KBM-7 (cell line): ENCODE measurements around the gene LRP1.

ENCODE experiments used
- DNase-seq: peaks from one replicate; pipeline ENCODE4 v3.0.0-alpha.2; 2015
- in situ Hi-C: fragments of 300-500 bp; cut with MboI; formaldehyde crosslinking; loops from 2 replicates; pipeline ENCODE4 v1.14.3; 2020; ENCODE audit warnings: low sequenced_read_pairs, low pct_unique_long_range_greater_than_20kb, mixed read lengths

LRP1 gene

GRCh38 chr12:57127726-57128518 lies at the start of gene LRP1:
Gene LRP1, plus strand, starts transcription at chr12:57128483. Its CDS starts 482 bp downstream, at chr12:57128965.
- in situ Hi-C loops = no loop called here
- DNase-seq = peak; percentile 61

- peak; percentile 100 for DNase-seq
- in situ Hi-C loops = no loop called here
These were observed 49.5 kb upstream of the LRP1 start, which contains the start of gene NEMP1 for GRCh38 chr12:57078519-57079404. Gene NEMP1, minus strand, starts transcription at chr12:57078791. Its CDS starts 46 bp downstream, at chr12:57078745.

- DNase-seq = no peak
- in situ Hi-C loops = no loop called here
These were observed 48.5 kb upstream of the LRP1 start for GRCh38 chr12:57079821-57080220.

- in situ Hi-C loops = no loop called here
- no peak for DNase-seq
These were observed 47.4 kb upstream of the LRP1 start for GRCh38 chr12:57080855-57081254.

- in situ Hi-C loops = no loop called here
- DNase-seq = peak; percentile 75
These were observed 42.2 kb upstream of the LRP1 start for GRCh38 chr12:57085999-57086492.

GRCh38 chr12:57086493-57087009 lies 41.7 kb upstream of the LRP1 start:
- in situ Hi-C loops = no loop called here

GRCh38 chr12:57087010-57087690 lies 41.1 kb upstream of the LRP1 start:
- in situ Hi-C loops = no loop called here
- DNase-seq = peak; percentile 65

More at GRCh38 chr12:57086493-57087009, 41.7 kb upstream of the LRP1 start:
- peak; percentile 75 for DNase-seq

GRCh38 chr12:57087691-57088353 lies 40.5 kb upstream of the LRP1 start:
- DNase-seq = peak; percentile 88
- in situ Hi-C loops = no loop called here

- peak; percentile 94 for DNase-seq
- in situ Hi-C loops = no loop called here
These were observed 39.7 kb upstream of the LRP1 start, which contains the start of gene NAB2 for GRCh38 chr12:57088354-57089270. Gene NAB2, plus strand, starts transcription at chr12:57089114. Its CDS starts 158 bp downstream, at chr12:57089272.

GRCh38 chr12:57089271-57090245 lies 38.7 kb upstream of the LRP1 start:
- DNase-seq = peak; percentile 88
- in situ Hi-C loops = no loop called here

- in situ Hi-C loops = no loop called here
- no peak for DNase-seq
These were observed 37.8 kb upstream of the LRP1 start for GRCh38 chr12:57090490-57090889.

GRCh38 chr12:57090924-57091637 lies 37.2 kb upstream of the LRP1 start:
- no peak for DNase-seq
- in situ Hi-C loops = no loop called here

- no peak for DNase-seq
- in situ Hi-C loops = no loop called here
These were observed 36.4 kb upstream of the LRP1 start for GRCh38 chr12:57091638-57092528.

GRCh38 chr12:57092529-57092862 lies 35.8 kb upstream of the LRP1 start:
- in situ Hi-C loops = no loop called here

GRCh38 chr12:57092876-57093414 lies 35.3 kb upstream of the LRP1 start:
- no peak for DNase-seq
- in situ Hi-C loops = no loop called here

More at GRCh38 chr12:57092529-57092862, 35.8 kb upstream of the LRP1 start:
- no peak for DNase-seq
